GM12874 (cell line): ENCODE results near the gene CAMKMT.
A peak's percentile ranks its signal among the peaks of the same experiment; 100 is the strongest.

Experiments
- TF ChIP-seq, protein P1 (sequence below): IDR thresholded peaks from 2 replicates; pipeline ENCODE4 v1.5.1; 2011; ENCODE audit warnings: low read depth, mild to moderate bottlenecking, control low read depth, low read length, moderate library complexity; ENCODE audit not compliant: insufficient read depth

Gene CAMKMT

DNA sequence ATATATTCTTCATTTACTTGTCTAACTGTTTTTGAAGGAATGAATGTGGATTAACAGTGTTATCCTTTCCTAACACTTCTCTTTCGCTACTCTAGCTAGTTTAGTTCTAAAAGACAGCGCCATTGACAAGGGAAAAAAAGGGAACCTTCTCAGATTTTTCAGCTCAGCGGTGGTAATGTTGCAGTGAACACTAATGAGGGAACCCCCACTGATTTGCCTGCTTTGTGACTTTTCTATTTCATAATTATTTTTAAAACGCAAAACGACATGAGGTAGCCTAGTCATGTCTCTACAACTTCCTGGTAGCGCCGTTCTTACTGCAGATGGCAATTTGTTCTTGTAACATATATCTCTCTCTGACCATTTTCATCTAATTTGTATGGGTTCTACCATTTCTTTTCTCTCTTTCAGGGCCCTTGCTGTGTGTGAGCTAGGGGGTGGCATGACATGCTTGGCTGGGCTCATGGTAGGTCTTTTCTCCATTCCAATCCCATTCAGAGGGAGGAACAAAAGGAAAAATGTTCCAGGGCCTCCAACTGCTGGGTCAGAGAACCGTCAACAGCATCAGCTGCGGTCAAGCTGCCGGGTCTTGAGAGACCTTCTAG is 344.2 kb downstream of the CAMKMT start:
- TF ChIP-seq, protein P1, sequence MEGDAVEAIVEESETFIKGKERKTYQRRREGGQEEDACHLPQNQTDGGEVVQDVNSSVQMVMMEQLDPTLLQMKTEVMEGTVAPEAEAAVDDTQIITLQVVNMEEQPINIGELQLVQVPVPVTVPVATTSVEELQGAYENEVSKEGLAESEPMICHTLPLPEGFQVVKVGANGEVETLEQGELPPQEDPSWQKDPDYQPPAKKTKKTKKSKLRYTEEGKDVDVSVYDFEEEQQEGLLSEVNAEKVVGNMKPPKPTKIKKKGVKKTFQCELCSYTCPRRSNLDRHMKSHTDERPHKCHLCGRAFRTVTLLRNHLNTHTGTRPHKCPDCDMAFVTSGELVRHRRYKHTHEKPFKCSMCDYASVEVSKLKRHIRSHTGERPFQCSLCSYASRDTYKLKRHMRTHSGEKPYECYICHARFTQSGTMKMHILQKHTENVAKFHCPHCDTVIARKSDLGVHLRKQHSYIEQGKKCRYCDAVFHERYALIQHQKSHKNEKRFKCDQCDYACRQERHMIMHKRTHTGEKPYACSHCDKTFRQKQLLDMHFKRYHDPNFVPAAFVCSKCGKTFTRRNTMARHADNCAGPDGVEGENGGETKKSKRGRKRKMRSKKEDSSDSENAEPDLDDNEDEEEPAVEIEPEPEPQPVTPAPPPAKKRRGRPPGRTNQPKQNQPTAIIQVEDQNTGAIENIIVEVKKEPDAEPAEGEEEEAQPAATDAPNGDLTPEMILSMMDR: no peak

DNA sequence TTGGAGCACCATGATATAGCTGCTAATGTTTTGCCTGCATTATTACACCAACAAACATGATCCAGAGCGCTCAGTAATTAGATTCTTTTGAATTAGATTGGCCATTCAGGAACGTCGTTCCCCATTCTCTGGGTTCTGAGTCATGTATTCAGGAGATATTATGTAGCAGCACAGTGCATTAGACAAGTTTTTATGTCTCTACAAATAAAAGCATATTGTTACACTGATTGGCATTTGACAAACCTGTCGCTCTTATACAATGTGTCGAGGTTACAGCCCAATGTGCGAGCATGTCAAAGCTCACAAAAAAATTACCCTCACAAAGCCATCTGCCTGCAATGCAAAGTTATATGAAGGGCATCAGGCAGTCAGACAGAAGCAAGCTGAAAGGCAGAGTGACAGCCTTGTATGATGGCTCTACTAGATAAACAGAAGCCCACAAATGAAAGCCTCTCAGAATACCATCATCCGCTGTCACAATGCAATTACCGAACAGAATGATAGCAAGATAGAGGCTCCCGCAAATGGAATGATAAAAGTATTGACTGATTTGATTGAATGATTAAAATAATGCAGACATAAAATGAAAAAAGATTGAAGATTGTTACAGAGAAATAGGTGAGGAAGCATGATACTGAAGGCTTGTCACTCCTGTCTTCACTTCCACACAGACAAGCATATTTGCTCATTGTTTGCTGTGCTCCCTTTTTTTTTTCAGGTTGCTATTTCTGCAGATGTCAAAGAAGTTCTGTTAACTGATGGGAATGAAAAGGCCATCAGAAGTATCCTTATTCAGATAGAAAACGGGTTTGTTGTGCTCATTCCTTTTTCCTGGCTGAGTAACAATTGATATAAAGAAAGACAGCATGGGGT is 345.2 kb downstream of the CAMKMT start:
- TF ChIP-seq, protein P1: no peak

DNA sequence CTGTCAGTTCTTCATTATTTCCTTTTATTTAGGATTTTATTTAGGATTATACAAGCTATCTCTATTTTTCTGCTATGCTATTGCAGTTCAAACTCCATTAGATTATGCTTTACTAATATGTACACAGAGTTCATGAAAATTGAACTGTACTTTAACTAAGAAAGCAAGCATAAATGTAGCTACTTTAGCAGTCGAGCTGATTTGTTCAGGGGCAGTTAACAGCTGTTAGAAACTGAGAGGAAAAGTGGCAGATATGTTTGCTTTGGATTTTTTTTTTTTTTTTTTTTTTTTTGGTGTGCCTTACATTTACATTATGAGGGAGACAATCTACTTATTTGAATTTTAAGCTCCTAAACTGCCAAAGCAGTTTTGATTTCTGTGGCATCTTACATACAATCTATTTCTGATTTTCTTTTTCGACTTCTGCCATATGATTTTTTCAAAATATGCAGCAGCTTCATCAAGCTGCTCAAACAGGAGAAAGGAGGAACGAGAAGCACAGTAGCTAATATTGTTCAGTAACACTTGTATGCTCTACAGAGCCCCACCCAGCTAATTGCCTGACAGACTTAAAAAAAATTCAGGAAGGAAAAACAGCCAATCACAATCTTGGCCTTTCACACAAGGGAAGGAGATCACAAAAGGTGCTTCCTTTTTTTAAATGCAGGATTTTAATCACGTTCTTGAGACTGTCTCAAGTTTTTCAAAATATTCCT is 346.4 kb downstream of the CAMKMT start:
- TF ChIP-seq, protein P1: no peak

DNA sequence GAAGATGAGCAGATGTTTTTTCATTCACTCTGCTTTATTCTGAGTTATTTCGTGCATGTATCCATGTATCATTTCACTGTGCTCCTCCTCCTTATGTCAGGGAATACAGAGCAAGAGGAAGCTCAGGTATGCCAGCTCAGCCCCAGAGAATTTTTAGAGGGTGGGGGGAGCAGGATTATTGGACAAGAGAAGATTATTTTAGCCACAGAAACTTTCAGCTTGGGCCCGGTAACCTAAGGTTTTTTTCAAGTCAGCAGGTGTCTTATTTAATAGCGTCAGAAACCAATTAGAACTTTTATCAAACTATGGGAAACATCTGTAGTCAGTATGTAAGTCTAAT is 346.9 kb downstream of the CAMKMT start:
- TF ChIP-seq, protein P1: no peak

DNA sequence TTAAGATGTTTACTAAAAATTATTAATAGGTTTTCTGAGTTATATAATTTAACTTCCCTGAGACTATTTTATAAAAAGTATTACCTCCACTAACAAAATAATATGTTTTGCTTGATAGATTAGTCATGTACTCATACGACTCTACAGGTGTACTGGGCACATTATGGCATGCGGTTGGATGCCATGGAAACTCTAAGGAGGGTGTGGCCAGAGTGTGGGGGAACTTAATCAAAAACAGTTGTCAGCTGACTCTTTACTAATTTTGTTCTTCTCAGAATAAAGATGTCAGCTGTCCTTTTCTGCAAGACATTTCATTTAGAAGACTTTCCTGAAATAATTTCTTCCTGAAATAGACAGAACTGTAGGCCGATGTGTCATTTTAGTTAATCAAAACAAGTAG is 351.4 kb downstream of the CAMKMT start:
- TF ChIP-seq, protein P1: no peak

DNA sequence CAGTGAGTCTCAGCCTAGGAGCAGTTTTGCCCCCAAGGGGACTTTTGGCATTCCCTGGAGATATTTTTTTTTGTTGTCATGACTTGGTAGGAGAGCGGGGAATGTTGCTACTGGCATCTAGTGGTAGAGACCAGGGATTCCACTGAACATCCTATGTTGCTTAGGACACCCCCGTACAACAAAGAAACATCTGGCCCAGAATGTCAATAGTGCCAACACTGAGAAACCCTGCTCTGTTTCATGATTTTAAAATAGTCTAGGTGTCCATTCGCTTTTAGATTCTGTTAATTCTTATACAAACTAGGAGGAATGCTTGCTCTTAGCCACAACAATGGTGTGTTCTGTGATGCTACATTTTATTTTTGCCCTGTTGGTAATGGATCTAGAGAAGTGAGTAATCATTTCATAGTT is 353.9 kb downstream of the CAMKMT start:
- TF ChIP-seq, protein P1: peak; percentile 30

DNA sequence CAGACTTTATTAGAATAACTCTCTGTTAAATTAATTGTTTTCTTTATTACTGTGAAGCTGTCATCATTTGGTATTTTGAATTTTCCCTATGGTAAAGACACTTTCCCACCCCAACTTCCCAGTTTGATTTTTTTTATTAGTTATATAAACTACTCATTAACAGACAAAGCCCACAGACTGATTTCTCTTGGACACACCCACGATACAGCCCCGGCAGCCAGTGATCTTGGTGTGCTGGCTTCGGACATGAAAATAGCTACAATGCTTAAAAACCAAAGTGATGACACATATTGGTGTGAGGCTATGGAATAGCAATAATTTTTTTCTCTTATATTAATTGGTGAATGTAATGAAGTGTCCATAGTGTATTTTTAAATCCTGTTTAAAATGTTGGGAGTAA is 354.4 kb downstream of the CAMKMT start:
- TF ChIP-seq, protein P1: no peak
